NOMO-1 treated with dmso at 0.1 percent for 144 hours (cell line): ENCODE data around the gene BATF3.
"Not testable (repeated sequence)": the region's sequence is repeated elsewhere in the genome, so short reads cannot be mapped to it uniquely, and the experiment has no call there.

Experiments used
- DNase-seq: peaks from one replicate; lab custom pipeline; 2025; ENCODE audit not compliant: unreplicated experiment; lab: John Stamatoyannopoulos, UW

BATF3 gene, protein sequence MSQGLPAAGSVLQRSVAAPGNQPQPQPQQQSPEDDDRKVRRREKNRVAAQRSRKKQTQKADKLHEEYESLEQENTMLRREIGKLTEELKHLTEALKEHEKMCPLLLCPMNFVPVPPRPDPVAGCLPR

DNA sequence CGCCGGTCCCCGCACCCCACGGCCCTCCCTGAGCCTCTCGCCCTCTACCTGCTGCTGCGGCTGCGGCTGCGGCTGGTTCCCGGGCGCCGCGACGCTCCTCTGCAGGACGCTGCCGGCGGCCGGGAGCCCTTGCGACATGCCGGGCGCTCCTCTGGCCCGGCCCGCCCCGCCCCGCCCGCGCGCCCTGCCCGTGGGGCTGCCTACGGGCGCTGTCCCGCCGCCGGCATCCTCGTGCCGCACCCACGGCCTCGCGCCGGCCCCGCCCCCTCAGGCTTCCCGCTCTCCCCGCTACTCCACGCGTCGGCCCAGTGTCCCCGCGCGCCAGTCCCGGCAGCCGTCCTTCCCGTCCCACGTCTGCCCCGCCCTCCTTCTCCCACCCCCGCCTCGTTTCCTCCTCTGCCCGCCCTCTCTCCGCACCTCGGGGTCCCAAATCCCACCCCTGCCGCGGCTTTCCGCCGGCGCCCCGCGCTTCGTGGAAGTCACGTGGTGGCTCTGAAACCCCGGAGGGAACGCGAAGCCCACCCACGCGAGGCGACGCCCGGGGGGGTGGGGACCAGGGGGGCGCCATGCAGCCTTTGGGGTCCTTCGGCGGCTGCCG is at the start of gene BATF3:
TSS of gene BATF3 (minus strand) at position 216 of the 598 bp plus-strand sequence. CDS start at position 138, 78 bp downstream.
- no peak for DNase-seq

DNA sequence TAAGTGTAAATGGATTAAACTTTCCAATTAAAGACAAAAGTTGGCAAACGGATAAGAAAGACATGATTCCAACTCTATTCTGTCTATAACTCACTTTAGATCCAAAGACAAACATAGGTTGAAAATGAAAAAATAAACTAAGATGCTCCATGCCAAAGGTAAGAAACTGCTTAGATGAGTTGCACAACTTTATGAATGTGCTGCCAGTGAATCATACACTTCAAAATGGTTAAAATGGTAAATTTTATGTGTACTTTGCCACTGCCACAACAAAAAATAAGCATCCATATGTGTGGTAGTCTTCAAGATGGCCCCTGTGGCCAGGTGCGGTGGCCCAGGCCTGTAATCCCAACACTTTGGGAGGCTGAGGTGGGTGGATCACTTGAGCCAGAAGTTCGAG is 46.9 kb upstream of the BATF3 start:
- no peak for DNase-seq

DNA sequence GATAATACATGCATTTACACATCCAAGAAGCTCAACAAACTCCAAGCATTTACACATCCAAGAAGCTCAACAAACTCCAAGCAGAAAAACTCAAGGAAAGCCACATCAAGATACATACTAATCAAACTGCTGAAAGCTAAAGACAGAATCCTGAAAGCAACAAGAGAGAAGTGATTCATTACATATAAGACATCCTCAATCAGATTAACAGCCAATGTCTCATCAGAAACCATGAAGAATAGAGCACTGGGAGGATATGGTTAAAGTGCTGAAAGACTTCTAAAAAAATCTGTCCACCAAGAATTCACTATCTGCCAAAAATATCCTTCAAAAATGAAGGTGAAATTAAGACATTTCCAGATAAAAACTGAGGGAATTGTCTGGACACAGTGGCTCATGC is 45.7 kb upstream of the BATF3 start:
- DNase-seq: no peak

DNA sequence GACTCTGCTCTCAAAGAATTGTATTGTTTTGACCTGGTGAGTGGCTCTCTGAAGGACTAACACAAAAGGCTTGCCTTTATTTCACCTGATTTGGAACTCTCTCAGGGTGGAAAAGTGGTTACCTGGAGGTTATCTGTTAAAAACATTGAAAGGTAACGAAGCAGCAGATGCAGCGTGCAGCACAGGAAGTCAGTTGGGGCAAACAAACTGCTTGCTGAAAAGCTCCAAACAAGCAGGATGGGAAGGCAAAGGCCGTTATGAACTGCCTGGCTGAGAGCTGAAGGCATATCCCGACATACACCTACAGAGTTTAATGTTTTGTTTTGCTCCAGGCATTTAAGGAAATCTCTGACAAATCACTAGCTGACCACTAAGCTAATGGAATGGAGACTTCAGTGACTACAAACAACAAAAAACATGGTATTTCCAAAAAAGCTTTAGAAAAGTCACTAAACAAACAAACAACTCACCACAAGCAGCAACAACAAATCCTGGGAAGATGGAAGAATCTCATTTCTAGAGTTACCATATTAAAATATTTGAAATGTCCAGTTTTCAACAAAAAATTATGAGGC is 44.3 kb upstream of the BATF3 start:
- DNase-seq: no peak

DNA sequence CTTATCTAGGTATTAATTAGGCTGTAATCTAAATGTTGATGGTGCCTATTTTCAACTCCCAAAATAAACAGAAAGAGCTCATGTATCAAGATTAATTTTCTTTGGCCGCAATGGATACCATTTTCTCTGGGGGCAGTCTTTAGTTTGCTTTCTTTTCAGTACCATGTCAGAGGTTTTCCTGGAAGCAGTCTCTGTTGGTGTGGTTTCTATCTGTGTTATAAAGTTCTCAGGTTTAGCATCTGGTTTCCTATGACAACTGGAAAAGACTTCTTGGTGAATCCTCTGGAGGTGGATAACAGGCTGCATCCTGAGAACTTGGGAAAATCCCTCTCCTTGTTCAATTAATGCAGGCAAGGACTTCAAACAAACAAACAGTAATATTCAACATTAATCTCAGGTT is 38.7 kb upstream of the BATF3 start:
- DNase-seq: no peak

DNA sequence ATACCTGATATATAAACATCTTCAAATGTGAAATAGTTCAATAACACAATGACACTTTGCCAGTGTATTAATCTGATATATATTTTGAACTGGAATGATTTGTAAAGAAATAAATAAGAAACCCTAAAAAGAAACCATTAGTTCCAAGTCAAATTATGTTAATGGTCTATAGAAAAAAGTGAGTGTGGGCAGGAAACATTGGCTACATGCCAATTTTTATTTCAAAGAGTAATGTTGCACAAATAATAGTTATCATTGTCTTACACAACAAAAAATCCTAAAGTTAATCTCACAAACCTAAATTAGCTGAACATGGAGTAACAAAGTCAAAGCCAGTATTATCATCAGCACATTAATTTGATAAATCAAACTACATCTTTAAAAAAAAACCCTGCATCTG is 37.9 kb upstream of the BATF3 start:
- DNase-seq: no peak

DNA sequence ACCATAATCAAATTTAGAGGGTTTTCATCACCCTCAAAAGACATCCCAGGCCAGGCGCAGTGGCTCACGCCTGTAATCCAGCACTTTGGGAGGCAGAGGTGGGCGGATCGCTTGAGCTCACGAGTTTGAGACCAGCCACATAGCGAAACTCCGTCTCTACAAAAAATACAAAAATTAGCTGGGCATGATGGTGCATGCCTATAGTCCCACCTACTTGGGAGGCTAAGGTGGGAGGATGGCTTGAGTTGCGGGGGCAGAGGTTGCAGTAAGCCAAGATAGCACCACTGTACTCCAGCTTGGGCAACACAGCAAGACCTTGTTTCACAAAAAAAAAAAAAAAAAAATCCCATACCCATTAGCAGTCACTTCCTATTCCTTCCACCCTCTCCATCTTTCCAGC is 33.5 kb upstream of the BATF3 start:
- DNase-seq: no peak

DNA sequence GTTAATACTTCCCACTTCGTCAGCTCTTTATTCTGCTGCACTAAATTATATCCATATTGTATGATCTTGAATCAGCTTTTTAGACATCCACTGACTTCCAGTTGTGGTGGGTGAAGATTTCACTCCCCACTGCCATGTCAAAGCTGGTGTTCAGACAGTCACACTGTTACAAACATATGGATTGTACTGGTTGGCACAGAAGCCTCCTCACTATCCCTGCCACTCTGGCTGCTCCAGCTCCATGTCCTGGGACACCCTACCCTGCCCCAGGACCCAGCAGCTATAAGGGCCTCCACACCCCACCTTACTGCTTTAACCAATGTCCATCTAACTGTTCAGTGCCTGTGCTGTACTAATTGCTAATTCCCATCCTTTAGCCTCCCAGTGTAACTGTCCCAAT is 32.0 kb upstream of the BATF3 start:
- no peak for DNase-seq

DNA sequence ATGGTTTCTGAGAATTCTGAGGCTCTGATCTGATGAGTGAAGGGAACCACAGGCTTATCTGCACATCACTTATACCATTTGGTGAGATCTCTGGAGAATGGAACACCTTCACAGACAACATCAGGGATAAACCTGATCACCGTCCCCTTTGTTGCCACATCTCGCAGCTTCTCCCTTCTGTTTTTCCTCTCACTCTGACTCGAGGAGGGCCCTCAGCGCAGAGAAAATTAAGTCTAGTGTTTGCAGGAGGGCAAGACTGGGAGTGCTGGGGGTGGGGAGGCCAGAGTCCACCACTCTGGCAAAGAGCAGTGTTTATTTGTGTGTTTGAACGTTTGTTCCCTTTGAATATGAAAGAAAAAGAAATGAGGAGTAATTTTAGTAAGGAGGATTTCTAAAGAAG is 29.0 kb upstream of the BATF3 start:
- no peak for DNase-seq

DNA sequence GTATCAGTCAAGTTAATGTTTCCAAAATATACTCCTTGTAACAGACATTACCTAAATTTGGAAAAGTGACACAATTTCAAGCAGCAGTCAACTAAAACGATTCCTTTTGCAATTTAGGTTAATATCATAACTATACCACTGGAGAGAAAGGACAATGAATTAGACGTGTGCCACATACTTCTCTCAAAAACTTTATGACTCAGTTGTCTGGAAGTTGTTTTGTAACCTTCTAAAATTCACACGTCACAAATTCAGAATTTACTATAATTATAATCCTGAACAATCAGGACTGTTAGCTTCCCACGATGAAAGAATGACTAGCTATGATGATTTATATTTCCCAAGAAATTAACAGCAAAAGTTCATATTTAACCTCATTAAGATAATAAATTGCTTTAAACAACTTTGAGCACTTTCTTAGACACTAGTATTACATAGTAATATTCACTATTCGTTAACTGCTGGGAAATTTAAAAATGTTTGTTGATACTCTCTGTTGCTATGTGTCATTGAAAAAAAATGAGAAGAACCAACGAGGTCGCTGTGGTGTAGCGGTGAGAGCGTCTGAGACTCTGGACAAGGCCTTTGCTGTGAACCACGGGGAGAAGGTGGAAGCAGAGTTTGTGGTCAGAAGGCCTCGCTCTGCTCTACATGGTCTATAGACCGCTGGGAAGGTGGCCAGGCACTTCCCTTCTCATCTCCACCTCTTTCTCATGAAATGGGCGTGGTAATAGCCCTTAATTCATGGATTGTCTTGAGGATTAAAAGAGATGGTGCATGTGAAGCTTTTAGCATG is 27.9 kb upstream of the BATF3 start:
- DNase-seq: no peak

DNA sequence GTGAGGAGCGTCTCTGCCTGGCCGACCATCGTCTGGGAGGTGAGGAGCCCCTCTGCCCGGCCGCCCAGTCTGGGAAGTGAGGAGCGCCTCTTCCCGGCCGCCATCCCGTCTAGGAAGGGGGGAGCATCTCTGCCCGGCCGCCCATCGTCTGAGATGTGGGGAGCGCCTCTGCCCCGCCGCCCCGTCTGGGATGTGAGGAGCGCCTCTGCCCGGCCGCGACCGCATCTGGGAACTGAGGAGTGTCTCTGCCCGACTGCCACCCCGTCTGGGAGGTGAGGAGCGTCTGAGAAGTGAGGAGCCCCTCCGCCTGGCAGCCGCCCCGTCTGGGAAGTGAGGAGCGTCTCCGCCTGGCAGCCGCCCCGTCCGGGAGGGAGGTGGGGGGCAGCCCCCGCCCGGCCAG is 25.0 kb upstream of the BATF3 start:
- DNase-seq: not testable (repeated sequence)

DNA sequence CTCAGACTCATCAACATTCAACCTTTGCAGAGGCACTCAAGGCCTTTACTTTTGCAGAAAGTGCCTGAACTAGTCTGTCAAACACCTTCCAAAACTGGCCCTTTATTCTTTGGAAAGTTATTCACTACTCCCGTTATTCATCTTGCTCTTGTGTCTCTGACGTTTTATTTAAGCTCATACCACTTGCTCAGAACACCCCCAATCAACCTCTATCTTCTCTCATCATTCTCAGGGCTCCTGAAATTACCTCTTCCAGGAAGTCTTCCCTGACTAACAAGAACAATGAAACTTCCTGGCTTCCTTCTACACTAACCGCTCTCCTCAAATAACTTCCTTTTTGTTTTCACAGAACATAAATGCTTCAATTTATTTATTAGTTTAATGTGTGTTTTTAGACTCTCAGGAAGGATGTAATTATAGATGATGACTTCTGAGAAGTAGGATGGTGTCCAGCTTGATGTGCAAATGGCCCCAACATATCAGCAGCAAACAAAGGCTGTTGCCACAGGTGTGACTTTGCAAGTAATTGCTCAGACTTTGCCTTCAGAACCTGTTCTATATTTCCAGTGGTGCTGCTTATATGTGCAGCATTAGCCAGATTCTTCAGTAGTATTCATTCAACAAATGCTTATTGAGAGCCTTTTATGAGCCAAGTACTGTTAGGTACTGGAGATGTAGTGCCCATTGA is 22.8 kb upstream of the BATF3 start:
- no peak for DNase-seq

DNA sequence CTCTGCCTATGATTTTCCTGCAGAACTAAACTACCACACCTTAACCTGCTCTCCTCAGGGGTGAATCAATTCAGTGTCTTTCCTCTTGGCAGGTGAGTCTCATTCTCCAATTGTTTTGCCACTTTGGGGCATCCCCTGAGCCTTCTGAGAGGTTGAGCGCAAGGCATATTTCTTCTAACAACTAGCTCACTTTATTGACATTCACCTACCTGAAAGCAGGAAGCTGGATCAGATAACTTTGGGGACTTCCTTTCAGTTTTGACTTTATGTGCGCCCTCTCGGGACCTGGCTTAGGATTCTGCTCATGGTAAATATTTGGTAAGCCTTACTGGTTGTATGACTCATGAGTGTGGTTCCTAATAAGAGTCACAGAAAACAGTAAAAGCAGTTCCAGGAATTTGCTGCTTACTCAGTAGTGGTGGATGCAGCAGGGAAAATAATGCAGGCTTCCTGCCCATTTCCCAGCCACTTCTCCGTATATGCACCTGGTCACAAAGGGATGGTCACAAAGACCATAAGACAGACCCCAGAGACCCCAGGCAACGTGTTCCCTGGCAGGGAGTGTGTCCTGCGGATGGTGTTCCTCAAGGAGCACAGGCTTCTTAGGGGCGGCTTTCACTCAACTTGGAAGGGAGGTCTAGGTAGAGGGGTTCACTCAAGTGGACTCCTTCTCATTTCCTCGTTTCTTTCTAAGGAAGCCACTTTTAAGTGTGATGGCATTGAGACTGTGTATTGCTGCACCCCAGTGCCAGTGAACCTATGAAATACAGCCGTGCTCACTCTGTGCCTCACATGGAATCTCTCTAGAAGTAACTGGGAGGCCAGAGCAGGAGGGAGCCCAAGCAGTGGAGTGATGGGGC is 22.0 kb upstream of the BATF3 start:
- DNase-seq: no peak

DNA sequence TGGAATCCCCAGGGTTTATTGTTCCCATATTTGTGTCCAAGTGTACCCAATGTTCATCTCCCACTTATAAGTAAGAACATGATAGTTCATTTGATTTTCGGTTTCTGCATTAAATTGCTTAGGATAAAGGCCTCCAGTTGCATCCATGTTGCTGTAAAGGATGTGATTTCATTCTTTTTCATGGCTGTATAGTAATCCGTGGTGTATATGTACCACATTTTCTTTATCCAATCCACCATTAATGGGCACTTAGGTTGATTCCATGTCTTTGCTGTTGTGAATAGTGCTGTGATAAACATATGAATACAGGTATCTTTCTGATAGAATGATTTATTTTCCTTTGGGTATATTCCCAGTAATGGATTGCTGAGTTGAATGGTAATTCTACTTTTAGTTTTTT is 20.0 kb upstream of the BATF3 start:
- DNase-seq: no peak

DNA sequence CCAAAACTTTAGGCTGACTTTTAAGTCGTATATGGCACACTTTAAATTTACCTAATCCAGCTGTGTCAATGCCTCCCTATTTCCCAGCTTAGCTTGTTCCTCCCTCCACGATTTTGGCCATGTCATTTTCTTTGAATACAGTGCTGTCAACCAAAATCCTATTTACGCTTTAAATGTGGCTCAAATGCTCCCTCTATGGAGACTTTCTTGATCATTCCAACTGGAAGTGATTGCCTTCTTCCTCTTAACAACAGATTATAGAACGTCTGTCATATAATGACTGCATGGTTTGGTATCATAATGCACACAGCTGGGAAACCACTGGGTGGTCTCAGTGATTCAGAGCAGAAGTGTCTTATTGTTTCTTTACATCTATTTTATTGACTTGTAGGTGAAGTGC is 18.9 kb upstream of the BATF3 start:
- no peak for DNase-seq

DNA sequence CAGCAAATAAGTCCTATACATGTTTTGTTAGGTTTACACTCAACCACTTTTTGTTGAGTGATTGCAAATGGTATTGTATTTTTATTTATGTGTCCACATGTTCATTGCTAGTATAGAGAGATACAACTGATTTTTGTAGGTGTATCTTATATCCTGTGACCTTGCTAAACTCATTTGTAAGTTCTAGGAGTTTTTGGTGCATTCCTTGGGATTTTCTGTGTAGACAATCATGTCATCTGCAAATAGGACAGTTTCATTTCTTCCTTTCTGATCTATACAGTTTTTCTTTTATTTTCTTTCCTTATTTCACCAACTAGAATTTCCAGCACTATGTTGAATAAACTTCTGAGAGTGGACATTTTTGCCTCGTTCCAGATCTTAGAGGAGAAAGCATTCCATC is 16.5 kb upstream of the BATF3 start:
- no peak for DNase-seq

DNA sequence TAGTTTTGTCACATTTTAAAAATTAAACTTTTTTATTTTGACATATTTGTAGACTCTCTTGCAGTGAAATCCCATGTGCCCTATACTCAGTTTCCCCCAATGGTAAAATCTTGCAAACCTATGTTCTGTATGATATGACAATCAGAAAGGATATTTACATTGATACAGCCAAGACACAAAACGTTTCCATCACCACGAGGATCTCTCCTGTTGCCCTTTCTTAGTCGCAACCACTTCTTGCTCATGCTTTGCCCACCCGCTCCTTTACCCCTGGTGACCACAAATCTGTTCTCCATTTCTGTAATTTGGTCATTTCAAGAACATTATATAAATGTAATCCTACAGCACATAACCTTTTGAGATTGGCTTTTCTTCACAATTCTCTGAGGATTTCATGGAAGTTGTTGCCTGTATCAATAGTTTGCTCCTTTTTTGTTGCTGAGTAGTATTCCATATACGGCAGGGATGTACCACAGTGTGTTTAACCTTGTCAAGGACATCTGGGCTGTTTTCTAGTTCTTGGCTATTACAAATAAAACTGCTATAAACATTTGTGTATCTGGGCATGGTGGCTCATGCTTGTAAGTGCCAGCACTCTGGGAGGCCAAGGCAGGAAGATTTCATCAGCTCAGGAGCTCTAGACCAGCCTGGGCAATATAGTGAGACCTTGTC is 14.0 kb upstream of the BATF3 start:
- no peak for DNase-seq

DNA sequence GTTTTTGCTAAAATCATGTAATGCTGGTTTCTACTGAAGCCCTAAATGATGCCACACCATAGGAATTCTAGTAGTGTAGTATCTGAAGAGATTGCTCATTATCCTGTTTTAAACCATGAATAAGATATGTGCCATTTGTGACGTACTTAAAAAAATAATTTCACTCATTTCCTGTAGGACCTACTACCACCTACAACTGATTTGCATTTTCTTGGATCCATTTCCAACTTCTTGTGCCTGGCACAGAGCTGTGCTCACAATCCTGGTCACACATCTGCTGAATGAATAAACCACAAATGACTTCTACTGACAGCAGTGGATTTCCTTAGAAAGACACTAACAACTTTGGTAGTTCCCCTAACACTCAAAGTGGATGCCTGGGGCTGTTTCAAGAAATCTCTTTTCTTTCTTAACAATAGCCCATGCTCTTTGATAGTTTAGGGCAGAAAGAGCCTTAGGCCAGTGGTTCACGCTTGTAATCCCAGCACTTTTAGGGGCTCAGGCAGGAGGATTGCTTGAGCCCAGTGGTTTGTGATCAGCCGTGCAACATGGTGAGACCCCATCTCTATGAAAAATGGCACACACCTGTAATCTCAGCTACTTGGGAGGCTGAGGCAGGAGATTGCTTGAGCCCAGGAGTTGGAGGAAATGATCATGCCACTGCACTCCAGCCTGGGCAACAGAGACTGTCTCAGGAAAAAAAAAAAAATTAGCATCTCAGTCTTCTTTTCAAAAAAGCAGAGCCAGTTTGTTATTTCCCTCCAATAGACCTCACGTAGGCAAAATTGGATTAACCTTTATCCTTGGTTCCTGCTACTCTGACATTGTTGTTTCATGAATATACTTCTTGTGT is 13.0 kb upstream of the BATF3 start:
- no peak for DNase-seq

DNA sequence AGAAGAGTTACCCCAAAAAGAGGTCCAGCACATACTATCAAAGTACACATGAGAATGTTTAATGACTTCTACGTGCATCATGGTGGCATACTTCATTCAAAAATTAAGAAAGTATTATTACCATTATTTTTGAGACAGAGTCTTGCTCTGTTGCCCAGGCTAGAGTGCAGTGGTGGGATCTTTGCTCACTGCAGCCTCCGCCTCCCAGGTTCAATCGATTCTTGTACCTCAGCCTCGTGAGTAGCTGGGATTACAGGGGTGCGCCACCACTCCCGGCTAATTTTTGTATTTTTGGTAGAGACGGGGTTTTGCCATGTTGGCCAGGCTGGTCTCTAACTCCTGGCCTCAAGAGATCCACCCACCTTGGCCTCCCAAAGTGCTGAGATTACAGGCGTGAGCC is 12.3 kb upstream of the BATF3 start:
- DNase-seq: not testable (repeated sequence)
